ENCODE measurements around the gene TMEM25. TPM values are rescaled to one million over a fixed set of nuclear protein-coding genes. Genes with fewer than 3 reads are reported as not detected.
"Not testable (repeated sequence)": the region's sequence is repeated elsewhere in the genome, so short reads cannot be mapped to it uniquely, and the experiment has no call there.

The TMEM25 gene
- total and polyA plus RNA-seq, 7 donors = 1.3 to 14.7 (median 6.8) TPM

GRCh38 chr11:118569670-118570069 lies 38.7 kb downstream of the TMEM25 start:
- no peak overlapping the region for H3K27ac ChIP-seq
- 82 to 94% (median 86%) methylated on average over 2 of the region's 2 CpGs for WGBS, 3 donors
- H3K36me3 ChIP-seq (ENCODE audit: insufficient read depth in 1 of 2, low read depth in 1 of 2) = no peaks in the 10 kb centered on the region
- ATAC-seq (no peak), DNase-seq (no peak)
- H3K4me1 ChIP-seq = peaks cover 24% of the 10 kb centered on the region
- no peak overlapping the region for H3K4me3 ChIP-seq
- H3K27me3 ChIP-seq (ENCODE audit: insufficient read depth in 3 of 3, low read length in 2 of 3) = no peaks in the 10 kb centered on the region
- intact Hi-C loops (cut with DNase I) = loop anchor here (5.0 kb wide), 2 partner anchors 37 to 372 kb away; partner anchors contain the start of gene TMEM25 (in 1 of the 2)
- H3K9me3 ChIP-seq = no peaks in the 10 kb centered on the region
- no peak for TF ChIP-seq CTCF (IDR thresholded peaks at IDR 0.05)

GRCh38 chr11:118570787-118571186 lies 39.8 kb downstream of the TMEM25 start:
- TF ChIP-seq CTCF (IDR thresholded peaks at IDR 0.05) = no peak
- 93 to 100% (median 100%) methylated on average over 1 of the region's 1 CpG for WGBS, 3 donors
- H3K36me3 ChIP-seq (ENCODE audit: insufficient read depth in 1 of 2, low read depth in 1 of 2) = no peaks in the 10 kb centered on the region
- peaks cover 31% of the 10 kb centered on the region for H3K4me1 ChIP-seq
- H3K27me3 ChIP-seq (ENCODE audit: insufficient read depth in 3 of 3, low read length in 2 of 3) = no peaks in the 10 kb centered on the region
- H3K4me3 ChIP-seq = no peak overlapping the region
- H3K9me3 ChIP-seq = no peaks in the 10 kb centered on the region
- H3K27ac ChIP-seq = no peak overlapping the region
- DNase-seq = no peak
- no peak for ATAC-seq
- intact Hi-C loops (cut with DNase I) = no loop called here

GRCh38 chr11:118571701-118572060 lies 40.7 kb downstream of the TMEM25 start:
- Histone ChIP-seq H3K27ac (peak overlapping the region; percentile 100), H3K4me3 (peak overlapping the region; percentile 99), H3K4me1 (peaks cover 40% of the 10 kb centered on the region)
- 7 to 15% (median 12%) methylated on average over 15 of the region's 15 CpGs for WGBS, 3 donors
- ATAC-seq = peak; percentile 13 to 54 (median 26)
- H3K9me3 ChIP-seq; intact Hi-C loops (cut with DNase I); H3K36me3 ChIP-seq (ENCODE audit: insufficient read depth in 1 of 2, low read depth in 1 of 2); H3K27me3 ChIP-seq (ENCODE audit: insufficient read depth in 3 of 3, low read length in 2 of 3): not testable (repeated sequence)
- DNase-seq = peak in 1 of 2 donors; percentile 54

- ATAC-seq (peak; percentile 86 to 94 (median 88)), DNase-seq (peak; percentile 78 to 91)
- intact Hi-C loops (cut with DNase I) = no loop called here
- Histone ChIP-seq H3K27ac (peak within 1 kb of the TSS; percentile 100), H3K4me1 (peaks cover 44% of the 10 kb centered on the region), H3K4me3 (peak within 1 kb of the TSS; percentile 99), H3K9me3 (no peaks in the 10 kb centered on the region), H3K36me3 (ENCODE audit: insufficient read depth in 1 of 2, low read depth in 1 of 2) (no peaks in the 10 kb centered on the region), H3K27me3 (ENCODE audit: insufficient read depth in 3 of 3, low read length in 2 of 3) (no peaks in the 10 kb centered on the region)
- WGBS, 3 donors = 0 to 1% (median 1%) methylated on average over 47 to 55 of the region's 55 CpGs
- no peak for TF ChIP-seq CTCF (IDR thresholded peaks at IDR 0.05)
Measured at GRCh38 chr11:118572061-118572980, 41.3 kb downstream of the TMEM25 start, which contains the start of gene ARCN1. TSS of gene ARCN1 (plus strand) at chr11:118572409. CDS start at chr11:118572548, 139 bp downstream.

GRCh38 chr11:118572981-118573550 lies 42.1 kb downstream of the TMEM25 start:
- DNase-seq = no peak
- Histone ChIP-seq H3K4me3 (peak overlapping the region; percentile 99), H3K4me1 (peaks cover 50% of the 10 kb centered on the region), H3K36me3 (ENCODE audit: insufficient read depth in 1 of 2, low read depth in 1 of 2) (no peaks in the 10 kb centered on the region), H3K27ac (peak overlapping the region; percentile 100), H3K9me3 (no peaks in the 10 kb centered on the region), H3K27me3 (ENCODE audit: insufficient read depth in 3 of 3, low read length in 2 of 3) (no peaks in the 10 kb centered on the region)
- 1 to 5% (median 1%) methylated on average over 10 of the region's 10 CpGs for WGBS, 3 donors
- ATAC-seq = peak; percentile 10 to 32 (median 15)
- intact Hi-C loops (cut with DNase I) = no loop called here
- TF ChIP-seq CTCF (IDR thresholded peaks at IDR 0.05) = no peak
